AG09309 (cell line): ENCODE results near the gene PLCL2.

Source experiments
- DNase-seq: peaks from one replicate; pipeline ENCODE4 v3.0.0-alpha.2; 2010; ENCODE audit warnings: low read depth
- H3K4me3 ChIP-seq: 2 replicates; pipeline ENCODE4 v1.5.1; 2011; ENCODE audit warnings: mild to moderate bottlenecking, low read depth, low read length, moderate library complexity; ENCODE audit not compliant: control insufficient read depth
- CTCF ChIP-seq: IDR thresholded peaks from 2 replicates; pipeline ENCODE4 v1.5.1; 2011; ENCODE audit warnings: mild to moderate bottlenecking, low read depth, low read length, inconsistent platforms; ENCODE audit not compliant: insufficient read depth, control insufficient read depth; ENCODE audit errors: missing control alignments

The PLCL2 gene

DNA sequence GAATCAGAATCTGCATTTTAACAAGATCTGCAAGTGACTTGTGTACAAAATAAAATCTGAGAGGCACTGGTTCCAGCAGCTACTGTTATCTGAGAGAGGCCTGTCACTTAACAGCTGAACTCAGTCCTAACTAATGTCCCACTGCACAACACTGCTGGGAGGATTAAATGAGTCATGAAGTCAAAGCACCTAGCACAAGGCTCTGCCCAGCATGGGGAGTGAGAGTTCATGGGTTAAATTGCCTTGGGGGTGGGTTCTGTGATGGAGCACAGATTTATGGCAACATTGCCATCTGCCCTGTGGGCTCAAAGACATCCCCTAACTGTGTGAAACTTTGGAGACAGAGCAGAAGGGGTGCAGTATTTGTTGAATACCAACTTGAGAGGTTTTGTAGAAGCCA lies 250.9 kb downstream of the PLCL2 start:
- H3K4me3 ChIP-seq, result no peak overlapping the region
- no peak for TF ChIP-seq CTCF
- no peak for DNase-seq

DNA sequence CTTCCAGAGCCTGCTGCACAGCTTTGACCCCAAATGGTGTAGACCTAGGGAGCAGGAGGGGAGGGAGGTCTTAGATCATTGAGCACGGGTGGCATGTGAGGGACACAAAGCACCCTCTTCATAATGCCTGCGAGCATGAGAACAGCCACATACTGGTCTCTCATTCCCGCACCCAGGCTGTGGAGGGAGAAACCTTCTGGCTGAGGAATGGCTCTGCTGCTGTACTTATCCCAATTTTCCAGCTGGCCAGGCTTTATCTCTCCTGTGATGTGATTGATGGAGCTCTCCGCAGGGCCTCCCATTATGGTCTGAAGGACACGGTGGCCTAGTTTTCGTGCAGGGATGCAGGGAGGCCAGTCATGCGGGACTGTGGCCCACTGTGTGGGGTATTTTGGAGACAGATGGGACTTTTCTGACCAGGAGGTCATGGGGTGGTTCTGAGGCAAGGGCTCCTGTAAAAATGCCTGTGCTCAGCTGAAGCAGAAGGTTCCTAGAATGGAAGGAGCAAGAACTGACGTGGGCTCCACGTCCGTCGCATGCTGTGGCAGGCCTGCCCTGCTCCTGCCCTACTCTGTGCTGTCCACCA lies 251.5 kb downstream of the PLCL2 start:
- no peak for TF ChIP-seq CTCF
- H3K4me3 ChIP-seq, result no peak overlapping the region
- DNase-seq, result no peak

DNA sequence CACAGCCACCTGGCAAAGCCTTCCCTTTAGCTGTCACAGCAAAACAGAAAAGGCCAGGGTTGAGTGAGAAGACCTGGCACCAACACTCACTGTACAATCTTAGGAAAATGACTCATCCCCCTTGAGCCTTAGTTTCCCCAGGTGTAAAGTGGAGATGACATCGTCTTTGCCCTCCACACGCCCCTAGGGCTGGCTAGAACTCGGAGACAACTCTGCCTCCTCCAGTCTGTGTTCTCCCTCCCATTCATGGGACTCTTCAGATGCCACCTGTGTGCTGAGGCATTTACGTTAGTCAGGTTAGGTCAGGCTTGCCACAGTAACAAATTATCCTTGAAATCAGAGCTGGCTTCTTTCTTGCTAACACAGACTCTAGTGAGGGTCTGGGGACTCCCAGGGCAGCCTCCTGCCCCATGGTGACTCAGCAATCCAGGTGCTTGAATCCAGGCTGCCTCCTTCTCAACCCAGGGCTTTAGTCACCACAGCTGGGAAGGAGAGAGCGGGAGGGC lies 252.6 kb downstream of the PLCL2 start:
- no peak for TF ChIP-seq CTCF
- DNase-seq, result no peak
- no peak overlapping the region for H3K4me3 ChIP-seq

DNA sequence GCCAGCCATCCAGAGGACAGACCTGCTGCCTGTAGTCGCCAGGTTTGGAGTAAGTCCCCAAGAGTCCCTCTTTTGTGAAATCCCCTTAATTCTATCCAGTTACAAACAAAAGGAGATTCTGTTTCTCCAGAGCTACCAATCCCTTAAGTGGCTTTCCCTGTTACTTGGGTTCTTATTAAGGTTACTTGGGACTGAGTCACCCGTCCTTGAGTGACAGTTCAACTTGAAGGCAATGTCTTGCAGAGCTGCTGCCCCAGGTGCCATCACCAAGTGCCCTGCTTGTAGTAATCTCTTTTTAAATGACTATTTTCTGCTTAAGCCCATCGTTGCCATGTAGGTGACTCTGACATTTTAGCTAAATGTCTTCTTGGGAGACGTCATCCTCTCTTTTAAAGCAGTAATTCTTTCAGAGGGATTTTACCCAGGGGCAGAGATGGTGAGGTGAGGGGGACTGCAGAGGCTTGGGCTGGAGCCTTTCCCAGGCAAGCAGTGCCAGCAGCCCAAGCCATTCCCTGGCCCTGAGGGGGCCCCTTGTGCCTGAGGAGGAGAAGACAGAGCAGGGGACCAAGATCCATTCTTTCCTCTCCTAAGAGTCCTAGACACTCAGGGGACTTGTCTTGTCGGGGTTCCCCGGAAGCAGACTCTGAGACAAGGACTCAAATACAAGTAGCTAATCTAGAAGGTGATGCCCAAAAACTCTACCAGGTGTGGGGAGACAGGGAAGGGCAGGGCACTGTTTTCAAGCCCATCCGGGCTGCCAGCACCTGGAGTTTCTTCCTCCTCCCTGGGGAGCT lies 253.7 kb downstream of the PLCL2 start:
- DNase-seq, result no peak
- TF ChIP-seq CTCF, result no peak
- no peak overlapping the region for H3K4me3 ChIP-seq
